Endothelial cell of umbilical vein (primary cell): ENCODE measurements around the gene PBX3.

Experiments
- CTCF ChIP-seq, 2 donors: IDR thresholded peaks; 1 replicate in 1 of 2; 2 replicates in 1 of 2; pipeline ENCODE4 v1.5.1; 2011; ENCODE audit warnings: low read length in 2 of 2, mild to moderate bottlenecking in 2 of 2, moderate library complexity in 2 of 2, control low read depth in 1 of 2, inconsistent platforms in 1 of 2, low read depth in 1 of 2; ENCODE audit not compliant: insufficient read depth in 1 of 2; ENCODE audit errors: extremely low read depth in 1 of 2
- FOS ChIP-seq: IDR thresholded peaks from 2 replicates; pipeline ENCODE4 v1.6.1; 2011; ENCODE audit warnings: mild to moderate bottlenecking, low read length, moderate library complexity, borderline replicate concordance; ENCODE audit not compliant: insufficient read depth
- MAX ChIP-seq: IDR thresholded peaks from 2 replicates; pipeline ENCODE4 v1.6.1; 2011; ENCODE audit not compliant: insufficient read depth, insufficient read length
- MYC ChIP-seq: IDR thresholded peaks from one replicate; pipeline ENCODE4 v1.6.1; 2011; ENCODE audit warnings: mild to moderate bottlenecking, low read depth, low read length
- POLR2A ChIP-seq: IDR thresholded peaks from 2 replicates; pipeline ENCODE4 v1.6.1; 2012; ENCODE audit warnings: low read depth, mild to moderate bottlenecking, control low read depth, low read length
- POLR2AphosphoS5 ChIP-seq: IDR thresholded peaks from 2 replicates; pipeline ENCODE4 v1.6.1; 2012; ENCODE audit warnings: low read depth, mild to moderate bottlenecking, control low read depth, low read length, moderate library complexity; ENCODE audit not compliant: insufficient read depth

GRCh38 chr9:125867751-125868415, 120.7 kb downstream of the PBX3 start:
- TF ChIP-seq POLR2AphosphoS5 (no peak), MYC (no peak), POLR2A (no peak), CTCF (IDR thresholded peaks at IDR 0.05; ENCODE audit: extremely low read depth in 1 of 2, insufficient read depth in 1 of 2, low read depth in 1 of 2, low read length in 2 of 2) (no peak), MAX (no peak), FOS (peak; percentile 67)
